ENCODE results near the gene LIN28A.
"Not testable (repeated sequence)": the region's sequence is repeated elsewhere in the genome, so short reads cannot be mapped to it uniquely, and the experiment has no call there.

Gene LIN28A

DNA sequence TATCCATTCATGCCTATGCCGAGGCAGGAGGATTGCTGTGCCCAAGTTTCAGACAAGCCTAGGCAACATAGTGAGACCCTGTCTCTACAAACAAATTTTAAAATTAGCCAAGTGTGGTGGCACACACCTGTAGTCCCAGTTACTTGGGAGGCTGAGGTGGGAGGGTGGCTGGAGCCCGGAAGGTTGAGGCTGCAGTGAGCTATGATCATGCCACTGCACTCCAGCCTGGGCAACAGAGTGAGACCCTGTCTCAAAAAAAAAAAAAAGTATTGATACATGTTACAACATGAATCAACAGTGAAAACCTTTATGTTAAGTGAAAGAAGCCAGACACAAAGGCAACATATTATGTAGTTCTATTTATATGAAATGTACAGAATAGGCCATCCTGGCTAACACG lies 25.6 kb upstream of the LIN28A start:
- in situ Hi-C loops (cut with HindIII; ENCODE audit: low sequenced_read_pairs), result not testable (repeated sequence)

- in situ Hi-C loops (cut with HindIII; ENCODE audit: low sequenced_read_pairs), result no loop called here
Observed at GRCh38 chr1:26387447-26387846, 23.2 kb upstream of the LIN28A start.

GRCh38 chr1:26388791-26389445 lies 21.7 kb upstream of the LIN28A start:
- in situ Hi-C loops (cut with HindIII; ENCODE audit: low sequenced_read_pairs), result no loop called here

DNA sequence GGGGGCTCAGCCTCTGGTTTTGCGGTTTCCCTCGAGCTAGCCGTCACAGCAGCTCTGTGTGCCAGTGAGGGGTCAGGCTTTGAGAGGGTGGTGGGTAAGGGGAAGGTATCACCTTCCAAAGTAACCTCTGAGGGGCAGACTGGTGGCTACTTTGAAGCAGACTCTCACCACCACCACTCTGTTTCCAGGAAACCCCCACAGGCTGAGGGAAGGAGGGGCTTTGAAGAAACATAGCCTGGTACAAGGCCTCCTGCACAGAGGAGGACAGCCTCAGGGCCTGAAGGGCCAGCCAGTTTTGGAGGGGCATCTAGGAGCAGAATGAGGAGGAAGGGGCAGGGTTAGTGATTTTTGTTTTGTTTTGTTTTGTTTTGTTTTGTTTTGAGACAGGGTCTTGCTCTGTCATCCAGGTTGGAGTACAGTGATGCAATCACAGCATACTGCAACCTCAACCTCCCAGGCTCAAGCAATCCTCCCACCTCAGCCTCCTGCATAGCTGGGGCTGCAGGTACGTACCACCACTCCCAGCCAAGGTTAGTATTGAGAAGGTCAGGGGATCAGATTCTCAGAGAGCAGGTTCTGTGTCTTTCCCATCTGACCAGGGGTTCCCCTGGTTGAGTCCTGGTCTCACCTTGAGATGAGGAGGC lies 20.9 kb upstream of the LIN28A start:
- in situ Hi-C loops (cut with HindIII; ENCODE audit: low sequenced_read_pairs), result no loop called here

- in situ Hi-C loops (cut with HindIII; ENCODE audit: low sequenced_read_pairs), result no loop called here
Observed at GRCh38 chr1:26391450-26391849, 19.2 kb upstream of the LIN28A start.

GRCh38 chr1:26395754-26396153 lies 14.9 kb upstream of the LIN28A start:
- in situ Hi-C loops (cut with HindIII; ENCODE audit: low sequenced_read_pairs), result no loop called here

GRCh38 chr1:26399034-26399433 lies 11.6 kb upstream of the LIN28A start:
- in situ Hi-C loops (cut with HindIII; ENCODE audit: low sequenced_read_pairs), result no loop called here

DNA sequence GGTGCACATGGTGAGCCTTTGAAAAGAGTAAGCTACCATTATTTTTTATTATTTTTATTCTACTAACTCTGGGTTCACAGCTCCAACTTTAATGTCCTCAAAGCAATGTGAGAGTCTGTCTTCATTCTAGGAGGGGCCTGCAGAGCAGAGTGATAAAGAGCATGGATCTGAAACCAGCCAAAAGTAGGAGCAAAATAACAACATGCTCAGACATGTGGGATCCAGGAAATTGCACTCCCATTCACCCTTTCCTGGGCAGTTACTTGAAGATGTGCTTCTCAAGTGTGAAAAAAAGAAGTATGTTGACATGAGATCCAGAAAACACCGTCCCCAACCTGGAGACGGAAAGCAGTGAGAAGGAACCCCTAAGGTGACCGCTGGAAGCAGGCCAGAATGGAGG lies 8.7 kb upstream of the LIN28A start:
- in situ Hi-C loops (cut with HindIII; ENCODE audit: low sequenced_read_pairs), result no loop called here

- in situ Hi-C loops (cut with HindIII; ENCODE audit: low sequenced_read_pairs), result no loop called here
Observed at GRCh38 chr1:26403656-26404055, 7.0 kb upstream of the LIN28A start.

GRCh38 chr1:26404641-26405040 lies 6.0 kb upstream of the LIN28A start:
- in situ Hi-C loops (cut with HindIII; ENCODE audit: low sequenced_read_pairs), result no loop called here

- in situ Hi-C loops (cut with HindIII; ENCODE audit: low sequenced_read_pairs), result no loop called here
Observed at GRCh38 chr1:26405281-26405915, 5.2 kb upstream of the LIN28A start.

- in situ Hi-C loops (cut with HindIII; ENCODE audit: low sequenced_read_pairs), result no loop called here
Observed at GRCh38 chr1:26408604-26409003, 2.0 kb upstream of the LIN28A start.

- in situ Hi-C loops (cut with HindIII; ENCODE audit: low sequenced_read_pairs), result no loop called here
Observed at GRCh38 chr1:26409191-26409807, 1.3 kb upstream of the LIN28A start.

GRCh38 chr1:26411624-26412074 lies 1.0 kb downstream of the LIN28A start:
- in situ Hi-C loops (cut with HindIII; ENCODE audit: low sequenced_read_pairs), result no loop called here

GRCh38 chr1:26412180-26412840 lies 1.7 kb downstream of the LIN28A start:
- in situ Hi-C loops (cut with HindIII; ENCODE audit: low sequenced_read_pairs), result no loop called here

DNA sequence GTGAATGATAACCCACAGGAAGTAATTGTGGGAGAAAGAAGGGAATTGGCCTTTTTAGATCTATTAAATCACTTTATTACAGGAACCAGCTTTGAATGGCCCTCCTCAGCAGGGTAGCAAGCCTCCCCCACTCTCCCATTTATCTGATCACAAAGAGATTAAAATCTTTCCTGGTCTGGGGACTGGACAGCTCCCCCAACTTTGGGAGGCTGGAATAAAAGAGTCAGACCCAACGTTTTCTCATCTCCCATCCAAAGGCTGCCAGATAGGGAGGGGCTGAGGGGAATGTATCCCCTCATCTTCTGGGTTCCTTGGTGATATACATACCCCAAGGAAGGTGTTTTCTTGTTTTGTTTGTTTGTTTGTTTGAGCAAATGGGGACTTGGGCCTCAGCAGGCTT lies 2.4 kb downstream of the LIN28A start:
- in situ Hi-C loops (cut with HindIII; ENCODE audit: low sequenced_read_pairs), result no loop called here

GRCh38 chr1:26417111-26417759 lies 6.6 kb downstream of the LIN28A start:
- in situ Hi-C loops (cut with HindIII; ENCODE audit: low sequenced_read_pairs), result no loop called here

GRCh38 chr1:26418865-26419349 lies 8.3 kb downstream of the LIN28A start:
- in situ Hi-C loops (cut with HindIII; ENCODE audit: low sequenced_read_pairs), result no loop called here

DNA sequence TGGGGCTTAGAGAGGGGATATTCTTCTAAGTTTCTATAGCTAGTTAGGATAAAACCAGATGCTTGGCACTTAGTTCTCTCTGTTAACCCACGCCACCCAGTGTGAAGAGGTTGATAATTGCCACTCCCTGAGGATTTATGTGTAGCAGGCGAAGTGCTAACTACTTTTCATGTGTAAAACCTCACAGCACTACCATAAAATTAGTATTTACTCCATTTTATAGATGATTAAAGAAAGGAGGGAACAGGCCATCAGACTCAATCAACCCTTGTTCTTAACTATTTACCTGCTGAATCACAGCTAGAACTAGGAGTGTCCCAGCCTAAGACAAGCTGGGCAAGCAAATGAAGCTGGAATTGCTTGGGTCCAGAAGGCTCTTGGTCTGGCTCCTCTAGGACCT lies 8.9 kb downstream of the LIN28A start:
- in situ Hi-C loops (cut with HindIII; ENCODE audit: low sequenced_read_pairs), result no loop called here

- in situ Hi-C loops (cut with HindIII; ENCODE audit: low sequenced_read_pairs), result no loop called here
Observed at GRCh38 chr1:26429721-26430120, 19.1 kb downstream of the LIN28A start.

Measured in endothelial cell of hepatic sinusoid (primary cell).